ENCODE results near the gene VASP. TPM values are rescaled to one million over a fixed set of nuclear protein-coding genes. Genes with fewer than 3 reads are reported as not detected.

VASP gene
- total RNA-seq, 1 donor from 2014 or later, result 110 TPM

GRCh38 chr19:45475537-45476291 lies 31.6 kb upstream of the VASP start:
- intact Hi-C loops (cut with DNase I), result no loop called here
- Histone ChIP-seq H3K27me3 (no peaks in the 10 kb centered on the region), H3K4me1 (peaks cover 0 to 4% of the 10 kb centered on the region in 2 donors), H3K27ac (no peak overlapping the region), H3K36me3 (no peaks in the 10 kb centered on the region), H3K9me3 (no peaks in the 10 kb centered on the region), H3K4me3 (no peak overlapping the region)
- no peak for DNase-seq (ENCODE audit: low spot score in 2 of 2)
- TF ChIP-seq, protein P1, sequence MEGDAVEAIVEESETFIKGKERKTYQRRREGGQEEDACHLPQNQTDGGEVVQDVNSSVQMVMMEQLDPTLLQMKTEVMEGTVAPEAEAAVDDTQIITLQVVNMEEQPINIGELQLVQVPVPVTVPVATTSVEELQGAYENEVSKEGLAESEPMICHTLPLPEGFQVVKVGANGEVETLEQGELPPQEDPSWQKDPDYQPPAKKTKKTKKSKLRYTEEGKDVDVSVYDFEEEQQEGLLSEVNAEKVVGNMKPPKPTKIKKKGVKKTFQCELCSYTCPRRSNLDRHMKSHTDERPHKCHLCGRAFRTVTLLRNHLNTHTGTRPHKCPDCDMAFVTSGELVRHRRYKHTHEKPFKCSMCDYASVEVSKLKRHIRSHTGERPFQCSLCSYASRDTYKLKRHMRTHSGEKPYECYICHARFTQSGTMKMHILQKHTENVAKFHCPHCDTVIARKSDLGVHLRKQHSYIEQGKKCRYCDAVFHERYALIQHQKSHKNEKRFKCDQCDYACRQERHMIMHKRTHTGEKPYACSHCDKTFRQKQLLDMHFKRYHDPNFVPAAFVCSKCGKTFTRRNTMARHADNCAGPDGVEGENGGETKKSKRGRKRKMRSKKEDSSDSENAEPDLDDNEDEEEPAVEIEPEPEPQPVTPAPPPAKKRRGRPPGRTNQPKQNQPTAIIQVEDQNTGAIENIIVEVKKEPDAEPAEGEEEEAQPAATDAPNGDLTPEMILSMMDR (IDR thresholded peaks at IDR 0.05), result no peak

- TF ChIP-seq, protein P1 (IDR thresholded peaks at IDR 0.05), result no peak
- H3K4me3 ChIP-seq, result no peak overlapping the region
- H3K9me3 ChIP-seq, result no peaks in the 10 kb centered on the region
- no peaks in the 10 kb centered on the region for H3K36me3 ChIP-seq
- no peak for DNase-seq (ENCODE audit: low spot score in 2 of 2)
- H3K27me3 ChIP-seq, result no peaks in the 10 kb centered on the region
- H3K27ac ChIP-seq, result no peak overlapping the region
- intact Hi-C loops (cut with DNase I), result no loop called here
- peaks cover 0 to 4% of the 10 kb centered on the region in 2 donors for H3K4me1 ChIP-seq
Observed at GRCh38 chr19:45476304-45476703, 31.0 kb upstream of the VASP start.

- Histone ChIP-seq H3K27ac (peak overlapping the region in 1 of 2 donors; percentile 22), H3K9me3 (no peaks in the 10 kb centered on the region), H3K4me3 (no peak overlapping the region), H3K4me1 (peaks cover 0 to 4% of the 10 kb centered on the region in 2 donors), H3K36me3 (no peaks in the 10 kb centered on the region), H3K27me3 (no peaks in the 10 kb centered on the region)
- TF ChIP-seq, protein P1 (IDR thresholded peaks at IDR 0.05), result no peak
- DNase-seq (ENCODE audit: low spot score in 2 of 2), result no peak
- intact Hi-C loops (cut with DNase I), result no loop called here
Observed at GRCh38 chr19:45477186-45477585, 30.1 kb upstream of the VASP start.

- H3K36me3 ChIP-seq, result no peaks in the 10 kb centered on the region
- TF ChIP-seq, protein P1 (IDR thresholded peaks at IDR 0.05), result no peak
- H3K9me3 ChIP-seq, result no peaks in the 10 kb centered on the region
- DNase-seq (ENCODE audit: low spot score in 2 of 2), result no peak
- H3K4me1 ChIP-seq, result peaks cover 0 to 4% of the 10 kb centered on the region in 2 donors
- peak overlapping the region; percentile 85 to 96 for H3K27ac ChIP-seq
- intact Hi-C loops (cut with DNase I), result loop anchor here (1.0 kb wide), 2 partner anchors 35 to 50 kb away; no protein-coding TSS in a partner anchor
- no peaks in the 10 kb centered on the region for H3K27me3 ChIP-seq
- H3K4me3 ChIP-seq, result peak overlapping the region; percentile 47 to 53
Observed at GRCh38 chr19:45477713-45478453, 29.4 kb upstream of the VASP start.

DNA sequence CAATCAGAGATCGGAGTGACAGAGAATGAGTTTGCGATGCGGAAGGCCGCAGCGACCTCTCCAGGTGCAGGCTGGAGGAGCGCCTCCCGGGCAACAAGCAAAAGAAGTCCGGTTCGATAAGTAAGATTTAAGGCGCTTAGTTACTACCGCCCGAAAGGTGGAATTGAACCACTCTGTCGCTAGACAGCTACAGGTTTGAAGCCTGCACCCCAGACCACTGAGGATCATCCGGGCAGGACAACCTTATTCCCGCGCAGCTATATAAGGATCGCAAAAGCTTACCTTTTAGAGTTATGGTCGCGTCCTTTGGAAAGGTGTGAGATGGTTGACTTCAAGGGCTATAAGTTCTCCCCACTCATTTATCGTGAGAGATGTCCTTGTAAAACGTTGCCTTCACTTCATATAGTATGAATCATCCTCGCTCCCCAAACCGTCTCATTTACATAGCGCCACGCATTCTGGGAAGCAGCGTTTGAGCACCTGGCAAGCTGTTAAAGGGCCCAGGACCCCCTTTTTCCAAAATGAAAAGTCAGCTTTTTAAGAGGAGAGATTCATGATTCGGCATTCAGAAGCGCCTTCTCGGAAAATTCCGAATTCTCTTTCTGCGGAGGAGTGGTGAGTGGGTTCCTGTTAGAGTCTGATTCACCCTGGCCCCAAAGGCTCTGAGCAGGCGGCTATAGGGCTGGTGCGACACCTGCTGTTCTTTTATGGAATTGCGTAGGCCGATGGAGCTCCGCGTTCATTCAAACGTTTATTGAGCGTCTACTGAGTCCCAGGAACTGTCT lies 28.6 kb upstream of the VASP start:
- intact Hi-C loops (cut with DNase I), result loop anchor here (1.0 kb wide), 3 partner anchors 35 to 50 kb away; no protein-coding TSS in a partner anchor
- Histone ChIP-seq H3K4me3 (peak overlapping the region; percentile 47 to 53), H3K9me3 (no peaks in the 10 kb centered on the region), H3K36me3 (no peaks in the 10 kb centered on the region), H3K27ac (peak overlapping the region; percentile 85 to 96), H3K27me3 (no peaks in the 10 kb centered on the region), H3K4me1 (peaks cover 0 to 4% of the 10 kb centered on the region in 2 donors)
- peak; percentile 44 to 93 for DNase-seq (ENCODE audit: low spot score in 2 of 2)
- TF ChIP-seq, protein P1 (IDR thresholded peaks at IDR 0.05), result peak; percentile 96 to 99 (median 97)
